Kidney epithelial cell (primary cell): ENCODE measurements around the gene RANGAP1. TPM values are rescaled to one million over a fixed set of nuclear protein-coding genes. Genes with fewer than 3 reads are reported as not detected.
"Not testable (repeated sequence)": the region's sequence is repeated elsewhere in the genome, so short reads cannot be mapped to it uniquely, and the experiment has no call there.

Experiments used
- DNase-seq: peaks from one replicate; pipeline ENCODE4 v3.0.0-alpha.2; 2010; ENCODE audit warnings: low read depth
- H3K27me3 ChIP-seq: 2 replicates; pipeline ENCODE4 v1.6.0; 2011; ENCODE audit warnings: low read length; ENCODE audit not compliant: control insufficient read depth, insufficient read depth
- H3K36me3 ChIP-seq: 2 replicates; pipeline ENCODE4 v1.5.1; 2011; ENCODE audit warnings: low read length; ENCODE audit not compliant: control insufficient read depth, insufficient read depth
- H3K4me3 ChIP-seq: 2 replicates; pipeline ENCODE4 v1.5.1; 2011; ENCODE audit warnings: low read depth, mild to moderate bottlenecking, control low read depth, low read length
- CTCF ChIP-seq: IDR thresholded peaks from 2 replicates; pipeline ENCODE4 v1.5.1; 2011; ENCODE audit warnings: mild to moderate bottlenecking, moderate library complexity, low read length, control low read depth, inconsistent platforms; ENCODE audit not compliant: insufficient read depth, poor library complexity, severe bottlenecking
- total RNA-seq: library from RNA; depleted of rRNA; stranded (reverse); fragments of >200 nt; gene quantifications from 2 replicates; pipeline ENCODE4 v1.2.3, GENCODE V29; 2015

RANGAP1 gene
- total RNA-seq, 1 donor from 2014 or later, result 131 TPM

GRCh38 chr22:41260871-41261270, 25.1 kb downstream of the RANGAP1 start:
- no peak for TF ChIP-seq CTCF
- DNase-seq, result no peak
- Histone ChIP-seq H3K36me3 (peaks cover 8% of the 10 kb centered on the region), H3K27me3 (no peaks in the 10 kb centered on the region), H3K4me3 (no peak overlapping the region)

DNA sequence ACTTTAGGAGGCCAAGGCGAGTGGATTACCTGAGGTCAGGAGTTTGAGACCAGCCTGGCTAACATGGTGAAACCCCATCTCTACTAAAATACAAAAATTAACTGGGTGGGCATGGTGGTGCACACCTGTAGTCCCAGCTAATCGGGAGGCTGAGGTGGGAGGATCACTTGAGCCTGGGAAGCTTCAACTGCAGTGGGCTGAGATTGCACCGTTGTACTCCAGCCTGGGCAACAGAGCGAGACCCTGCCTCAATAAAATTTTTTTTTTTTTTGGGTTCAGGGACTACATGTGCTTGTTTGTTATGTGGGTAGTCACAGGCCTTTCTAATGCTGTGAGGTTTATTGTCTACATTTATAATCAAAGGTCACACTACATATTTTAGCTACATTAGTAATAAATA, 26.2 kb downstream of the RANGAP1 start:
- DNase-seq, H3K27me3 ChIP-seq, H3K4me3 ChIP-seq, H3K36me3 ChIP-seq: not testable (repeated sequence)

DNA sequence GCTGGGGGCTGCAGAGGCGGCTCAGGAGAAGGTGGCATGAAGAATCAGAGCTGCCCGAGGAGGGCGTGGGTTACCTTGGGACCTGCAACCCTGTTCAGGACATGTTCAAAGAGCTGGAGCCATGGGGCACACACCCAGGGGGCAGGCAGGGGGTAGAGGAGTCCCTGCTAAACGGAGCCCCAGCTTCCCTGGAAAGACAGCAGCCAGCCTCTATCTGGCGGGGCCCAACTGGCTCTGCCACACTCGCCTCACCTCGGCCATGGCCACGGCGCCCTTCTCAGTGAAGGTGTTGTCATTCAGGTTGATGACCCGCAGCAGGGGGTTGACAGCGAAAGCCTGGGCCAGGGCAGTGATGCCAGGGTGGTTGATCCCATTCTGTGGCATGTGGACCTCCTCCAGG, 28.3 kb downstream of the RANGAP1 start:
- H3K4me3 ChIP-seq, result no peak overlapping the region
- no peak for TF ChIP-seq CTCF
- H3K27me3 ChIP-seq, result no peaks in the 10 kb centered on the region
- peaks cover 12% of the 10 kb centered on the region for H3K36me3 ChIP-seq
- DNase-seq, result no peak

GRCh38 chr22:41256254-41257253, 29.4 kb downstream of the RANGAP1 start:
- peak; percentile 44 for DNase-seq
- peaks cover 8% of the 10 kb centered on the region for H3K36me3 ChIP-seq
- TF ChIP-seq CTCF, result no peak

DNA sequence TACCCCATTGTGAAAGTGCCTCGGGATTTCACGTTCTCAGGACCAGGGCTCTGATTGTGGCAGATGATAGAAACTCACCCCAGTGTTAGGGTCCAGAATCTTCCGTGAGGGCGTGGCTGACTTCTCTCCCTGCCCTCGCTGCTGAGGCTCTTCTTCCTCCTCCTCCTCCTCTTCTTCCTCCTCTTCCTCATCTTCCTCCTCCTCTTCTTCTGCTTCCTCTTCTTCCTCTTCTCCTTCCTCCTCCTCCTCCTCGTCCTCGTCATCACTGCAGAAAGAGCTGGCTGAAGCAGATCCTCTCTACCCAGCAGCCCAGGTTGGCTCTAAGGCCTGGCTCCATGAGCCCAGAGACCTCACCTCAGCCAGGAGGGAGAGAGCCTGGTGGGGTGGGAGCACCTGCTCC, 31.8 kb downstream of the RANGAP1 start:
- Histone ChIP-seq H3K36me3 (peaks cover 8% of the 10 kb centered on the region), H3K4me3 (no peak overlapping the region), H3K27me3 (no peaks in the 10 kb centered on the region)
- DNase-seq, result no peak
- no peak for TF ChIP-seq CTCF

More at GRCh38 chr22:41256254-41257253, 29.4 kb downstream of the RANGAP1 start:
- Histone ChIP-seq H3K27me3 (no peaks in the 10 kb centered on the region), H3K4me3 (no peak overlapping the region)

DNA sequence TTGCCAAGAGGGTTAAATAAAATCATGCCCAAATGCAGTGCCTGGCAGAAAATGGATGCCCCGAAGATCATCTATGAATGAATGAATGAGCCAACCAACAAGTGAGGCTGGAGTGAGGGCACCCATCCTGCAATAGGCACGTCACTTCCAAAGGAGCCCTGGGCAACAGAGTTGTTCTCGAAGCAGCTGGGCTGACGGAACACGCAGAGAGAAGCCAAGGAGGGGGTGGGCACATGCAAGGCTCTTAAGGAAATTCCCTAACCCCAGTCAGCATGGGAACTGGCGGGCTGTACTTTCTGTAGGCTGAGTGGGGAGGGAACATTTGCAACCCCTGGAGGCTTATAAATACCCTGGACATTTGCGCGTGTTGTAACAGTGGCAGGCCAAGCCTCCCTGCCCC, 33.6 kb downstream of the RANGAP1 start:
- no peak for DNase-seq
- TF ChIP-seq CTCF, result no peak
- Histone ChIP-seq H3K27me3 (no peaks in the 10 kb centered on the region), H3K36me3 (peaks cover 13% of the 10 kb centered on the region), H3K4me3 (no peak overlapping the region)
